HUDEP-2 (cell line): Measurements from ENCODE around the gene ALDH16A1.
"Not testable (repeated sequence)": the region's sequence is repeated elsewhere in the genome, so short reads cannot be mapped to it uniquely, and the experiment has no call there.

Experiments
- DNase-seq, 76 experiments: peaks; one replicate each; lab custom pipeline; 2025; ENCODE audit not compliant: unreplicated experiment in 76 of 76; lab: John Stamatoyannopoulos, UW

The ALDH16A1 gene

DNA sequence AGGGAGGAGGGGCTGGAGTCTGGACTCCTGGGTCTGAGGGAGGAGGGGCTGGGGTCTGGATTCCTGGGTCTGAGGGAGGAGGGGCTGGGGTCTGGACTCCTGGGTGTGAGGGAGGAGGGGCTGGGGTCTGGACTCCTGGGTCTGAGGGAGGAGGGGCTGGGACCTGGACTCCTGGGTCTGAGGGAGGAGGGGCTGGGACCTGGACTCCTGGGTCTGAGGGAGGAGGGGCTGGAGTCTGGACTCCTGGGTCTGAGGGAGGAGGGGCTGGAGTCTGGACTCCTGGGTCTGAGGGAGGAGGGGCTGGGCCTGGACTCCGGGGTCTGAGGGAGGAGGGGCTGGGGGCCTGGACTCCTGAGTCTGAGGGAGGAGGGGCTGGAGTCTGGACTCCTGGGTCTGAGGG is 8.1 kb downstream of the ALDH16A1 start:
- DNase-seq, result not testable (repeated sequence)

DNA sequence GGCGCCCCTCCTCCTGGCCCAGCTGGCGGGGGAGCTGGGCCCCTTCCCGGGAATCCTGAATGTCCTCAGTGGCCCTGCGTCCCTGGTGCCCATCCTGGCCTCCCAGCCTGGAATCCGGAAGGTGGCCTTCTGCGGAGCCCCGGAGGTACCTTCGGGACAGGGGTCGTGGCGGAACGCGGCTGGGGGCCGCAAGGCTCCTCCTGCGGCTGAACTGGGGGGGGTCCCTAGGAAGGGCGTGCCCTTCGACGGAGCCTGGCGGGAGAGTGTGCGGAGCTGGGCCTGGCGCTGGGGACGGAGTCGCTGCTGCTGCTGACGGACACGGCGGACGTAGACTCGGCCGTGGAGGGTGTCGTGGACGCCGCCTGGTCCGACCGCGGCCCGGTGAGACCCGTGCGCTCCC is 8.6 kb downstream of the ALDH16A1 start:
- no peak for DNase-seq

DNA sequence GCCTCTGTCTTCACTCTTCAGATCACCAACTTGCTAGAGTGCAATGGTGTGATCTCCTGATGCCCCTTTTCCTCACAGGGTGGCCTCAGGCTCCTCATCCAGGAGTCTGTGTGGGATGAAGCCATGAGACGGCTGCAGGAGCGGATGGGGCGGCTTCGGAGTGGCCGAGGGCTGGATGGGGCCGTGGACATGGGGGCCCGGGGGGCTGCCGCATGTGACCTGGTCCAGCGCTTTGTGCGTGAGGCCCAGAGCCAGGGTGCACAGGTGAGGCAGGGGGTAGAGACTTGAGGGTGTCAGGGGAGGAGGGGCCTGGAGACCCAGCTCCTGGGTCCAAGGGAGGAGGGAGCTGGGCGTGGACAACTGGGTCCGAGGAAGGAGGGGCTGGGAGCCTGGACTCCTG is 9.5 kb downstream of the ALDH16A1 start:
- DNase-seq, result no peak

DNA sequence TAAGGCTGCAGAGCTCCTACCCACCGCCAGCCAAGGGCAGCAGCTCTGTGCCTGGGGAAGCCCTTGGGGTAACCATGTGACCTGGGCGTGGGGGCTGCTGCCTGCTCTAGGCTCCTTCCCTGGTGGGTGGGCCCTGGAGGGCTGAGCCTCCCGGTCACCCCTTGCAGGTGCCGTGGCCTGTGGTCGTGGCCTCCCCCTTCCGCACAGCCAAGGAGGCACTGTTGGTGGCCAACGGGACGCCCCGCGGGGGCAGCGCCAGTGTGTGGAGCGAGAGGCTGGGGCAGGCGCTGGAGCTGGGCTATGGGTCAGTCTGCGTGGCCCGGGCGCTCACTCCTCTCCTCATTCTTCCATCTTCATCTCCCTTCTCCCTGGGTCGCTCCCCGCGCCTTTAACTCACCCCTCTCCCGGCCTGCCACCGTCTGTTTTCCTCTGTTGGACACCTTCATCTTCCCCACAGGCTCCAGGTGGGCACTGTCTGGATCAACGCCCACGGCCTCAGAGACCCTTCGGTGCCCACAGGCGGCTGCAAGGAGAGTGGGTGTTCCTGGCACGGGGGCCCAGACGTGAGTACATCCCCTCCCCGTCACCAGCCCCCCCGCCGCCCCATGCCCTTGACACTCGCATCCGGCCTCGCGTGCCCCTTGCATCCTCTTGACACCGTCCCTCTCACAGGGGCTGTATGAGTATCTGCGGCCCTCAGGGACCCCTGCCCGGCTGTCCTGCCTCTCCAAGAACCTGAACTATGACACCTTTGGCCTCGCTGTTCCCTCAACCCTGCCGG is 11.1 kb downstream of the ALDH16A1 start:
- DNase-seq, result no peak

DNA sequence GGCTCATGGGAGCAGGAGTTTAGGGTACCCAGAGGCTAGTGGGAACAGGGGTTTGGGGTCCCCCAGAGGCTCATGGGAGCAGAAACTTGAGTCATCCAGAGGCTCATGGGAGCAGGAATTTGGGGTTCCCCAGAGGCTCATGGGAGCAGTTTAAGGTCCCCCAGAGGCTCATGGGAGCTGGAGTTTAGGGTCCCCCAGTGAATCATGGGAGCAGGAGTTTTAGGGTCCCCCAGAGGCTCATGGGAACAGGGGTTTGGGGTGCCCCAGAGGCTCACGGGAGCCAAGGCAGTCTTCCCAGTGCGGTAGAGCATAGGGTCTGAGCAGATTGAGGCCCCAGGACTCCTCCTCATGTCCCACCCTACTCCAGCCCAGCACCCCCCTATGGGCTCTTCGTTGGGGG is 12.3 kb downstream of the ALDH16A1 start:
- DNase-seq, result no peak

DNA sequence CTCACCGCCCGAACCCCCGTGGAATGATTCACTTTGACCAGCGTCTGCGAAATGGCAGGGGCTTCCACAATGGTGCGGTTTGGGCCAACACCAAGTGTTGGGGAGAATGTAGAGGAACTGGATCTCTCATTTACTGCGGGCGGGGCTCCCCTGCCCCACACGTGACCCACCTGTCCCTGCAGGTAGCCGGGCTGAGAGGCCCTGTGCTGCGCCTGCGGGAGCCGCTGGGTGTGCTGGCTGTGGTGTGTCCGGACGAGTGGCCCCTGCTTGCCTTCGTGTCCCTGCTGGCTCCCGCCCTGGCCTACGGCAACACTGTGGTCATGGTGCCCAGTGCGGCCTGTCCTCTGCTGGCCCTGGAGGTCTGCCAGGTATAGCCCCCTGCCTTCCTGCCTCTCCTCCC is 15.2 kb downstream of the ALDH16A1 start:
- DNase-seq, result no peak

DNA sequence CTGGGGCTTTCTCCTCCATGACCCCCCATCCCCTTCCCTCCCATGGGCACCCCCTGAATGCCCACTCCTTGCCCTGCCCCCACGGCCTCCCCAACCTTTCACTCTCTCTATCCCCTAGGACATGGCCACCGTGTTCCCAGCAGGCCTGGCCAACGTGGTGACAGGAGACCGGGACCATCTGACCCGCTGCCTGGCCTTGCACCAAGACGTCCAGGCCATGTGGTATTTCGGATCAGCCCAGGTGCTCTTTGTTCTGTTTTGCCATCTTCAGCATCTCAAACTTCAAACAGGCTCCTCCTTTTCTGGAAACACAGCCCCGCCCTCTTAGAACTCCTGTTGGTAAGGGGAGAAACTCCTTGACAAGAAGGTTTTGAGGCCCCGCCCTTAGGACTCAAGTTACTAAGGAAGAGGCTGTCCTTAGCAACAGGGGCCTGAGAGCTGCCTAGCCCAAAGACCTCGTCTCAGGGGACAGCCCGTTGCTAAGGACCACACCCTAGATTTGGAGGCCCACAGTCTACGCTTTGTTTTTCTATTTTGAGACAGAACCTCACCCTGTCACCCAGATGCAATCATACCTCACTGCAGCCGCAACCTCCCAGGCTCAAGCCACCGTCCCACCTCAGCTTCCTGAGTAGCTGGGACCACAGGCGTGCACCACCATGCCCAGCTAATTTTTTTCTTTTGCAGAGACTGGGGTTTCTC is 15.9 kb downstream of the ALDH16A1 start:
- peak in 67 of 76 experiments; percentile 33 to 88 (median 74) for DNase-seq

DNA sequence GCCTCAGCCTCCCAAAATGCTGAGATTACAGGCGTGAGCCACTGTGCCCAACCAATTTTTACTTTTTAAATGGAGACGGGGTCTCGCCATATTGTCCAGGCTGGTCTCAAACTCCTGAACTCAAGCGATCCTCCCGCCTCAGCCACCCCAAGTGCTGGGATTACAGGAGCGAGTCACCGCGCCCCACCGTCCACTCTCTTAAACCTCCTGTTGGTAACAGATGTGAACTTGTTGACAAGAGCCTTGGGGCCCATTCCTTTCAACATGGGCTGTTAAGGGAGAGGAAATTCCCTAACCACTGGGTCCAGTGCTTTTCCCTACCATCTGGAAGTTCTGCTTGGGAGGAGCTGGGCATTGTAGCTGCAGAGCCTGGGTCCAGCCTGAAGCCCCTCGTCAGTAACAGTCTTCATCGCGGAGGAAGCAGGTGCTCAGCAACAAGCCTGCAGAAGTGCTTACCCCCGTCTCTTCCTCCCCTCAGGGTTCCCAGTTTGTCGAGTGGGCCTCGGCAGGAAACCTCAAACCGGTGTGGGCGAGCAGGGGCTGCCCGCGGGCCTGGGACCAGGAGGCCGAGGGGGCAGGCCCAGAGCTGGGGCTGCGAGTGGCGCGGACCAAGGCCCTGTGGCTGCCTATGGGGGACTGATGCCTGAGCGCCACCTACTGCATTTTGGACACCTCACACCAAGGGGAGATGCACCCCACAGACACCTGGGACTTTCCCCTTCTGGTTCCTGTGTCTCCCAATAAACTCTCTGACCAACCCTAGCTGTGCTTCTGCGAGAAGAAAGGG is 17.0 kb downstream of the ALDH16A1 start:
- peak in 7 of 76 experiments; percentile 12 to 34 (median 22) for DNase-seq

DNA sequence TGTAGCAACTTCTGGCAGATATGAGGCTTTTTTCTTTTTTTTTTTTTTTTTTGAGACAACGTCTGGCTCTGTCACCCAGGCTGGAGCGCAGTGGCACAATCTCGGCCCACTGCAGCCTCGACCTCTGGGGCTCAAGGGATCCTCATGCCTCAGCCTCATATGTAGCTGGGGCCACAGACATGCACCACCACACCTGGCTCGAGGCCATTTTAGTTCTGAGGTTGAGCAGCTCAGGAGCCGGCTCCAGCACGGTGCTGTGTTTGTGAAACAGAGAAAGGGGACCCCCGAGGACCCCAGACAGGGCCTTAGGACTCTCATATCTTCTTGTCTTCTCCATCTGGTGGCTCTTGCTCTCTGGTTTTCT is 17.6 kb downstream of the ALDH16A1 start:
- DNase-seq, result no peak

DNA sequence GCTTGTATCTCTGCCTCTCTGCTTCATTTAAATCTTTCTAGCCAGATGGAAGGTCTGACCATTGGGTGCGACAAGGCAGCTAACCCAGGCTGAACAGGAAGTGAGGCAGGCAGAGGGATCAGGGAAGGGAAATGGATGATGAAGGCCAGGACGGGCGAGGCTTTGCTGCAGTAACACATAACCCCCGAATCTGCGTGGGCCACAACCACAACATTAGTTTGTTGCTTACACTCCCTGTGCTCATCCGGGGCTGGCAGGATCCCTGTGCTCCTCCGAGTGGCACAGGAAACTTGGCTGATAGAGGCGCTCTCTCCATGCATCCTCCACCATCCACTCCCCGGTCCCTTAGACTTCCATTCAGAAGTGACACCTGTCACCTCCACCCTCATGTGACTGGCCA is 19.9 kb downstream of the ALDH16A1 start:
- no peak for DNase-seq

DNA sequence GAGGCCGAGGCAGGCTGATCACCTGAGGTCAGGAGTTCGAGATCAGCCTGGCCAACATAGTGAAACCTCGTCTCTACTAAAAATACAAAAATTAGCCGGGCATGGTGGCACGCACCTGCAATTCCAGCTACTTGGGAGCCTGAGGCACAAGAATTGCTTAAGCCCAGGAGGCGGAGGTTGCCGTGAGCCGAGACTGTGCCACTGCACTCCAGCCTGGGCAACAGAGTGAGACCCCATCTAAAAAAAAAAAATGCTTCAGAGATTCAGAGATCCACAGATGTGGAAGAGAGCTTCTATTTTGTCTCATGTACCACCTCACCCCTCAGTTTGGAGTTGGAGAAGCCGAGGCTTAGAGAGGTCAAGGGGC is 20.5 kb downstream of the ALDH16A1 start:
- DNase-seq, result not testable (repeated sequence)

DNA sequence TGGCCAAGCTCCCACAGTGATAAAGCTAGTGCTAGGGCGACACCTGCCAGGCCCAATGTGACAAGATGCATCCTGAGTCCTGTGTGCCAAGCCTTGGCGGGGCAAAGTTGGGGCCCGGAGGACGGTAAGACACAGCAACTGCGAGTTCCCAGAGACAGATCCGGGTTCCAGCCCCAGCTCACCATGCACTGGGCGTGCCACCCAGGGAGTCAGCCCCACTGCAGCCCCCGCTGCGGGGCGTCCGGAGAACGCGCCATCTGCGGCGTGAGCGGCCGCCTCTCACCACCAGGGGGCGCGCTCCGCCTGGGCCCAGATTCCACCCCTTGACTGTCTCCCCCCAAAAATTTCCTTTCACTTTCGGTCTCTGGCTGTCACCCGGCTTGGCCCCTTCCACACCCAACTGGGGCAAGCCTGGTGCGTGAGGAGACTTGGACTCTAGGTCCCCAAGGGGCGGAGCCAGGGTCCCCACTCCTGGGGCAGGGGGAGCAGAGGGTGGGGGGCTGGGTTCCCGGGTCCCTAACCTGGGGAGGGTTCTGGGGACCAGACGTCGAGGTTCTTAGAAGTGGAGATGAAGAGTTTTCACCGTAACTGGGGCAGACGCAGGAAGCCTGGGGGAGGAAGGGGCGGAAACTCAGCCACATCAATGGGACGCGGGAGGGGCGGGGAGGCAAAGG is 21.0 kb downstream of the ALDH16A1 start, which contains the start of gene FLT3LG:
FLT3LG (plus strand) TSS at position 348 of the 674 bp plus-strand sequence. CDS start 425 bp downstream, outside the sequence.
- peak in 68 of 76 experiments; percentile 33 to 99 (median 78) for DNase-seq

DNA sequence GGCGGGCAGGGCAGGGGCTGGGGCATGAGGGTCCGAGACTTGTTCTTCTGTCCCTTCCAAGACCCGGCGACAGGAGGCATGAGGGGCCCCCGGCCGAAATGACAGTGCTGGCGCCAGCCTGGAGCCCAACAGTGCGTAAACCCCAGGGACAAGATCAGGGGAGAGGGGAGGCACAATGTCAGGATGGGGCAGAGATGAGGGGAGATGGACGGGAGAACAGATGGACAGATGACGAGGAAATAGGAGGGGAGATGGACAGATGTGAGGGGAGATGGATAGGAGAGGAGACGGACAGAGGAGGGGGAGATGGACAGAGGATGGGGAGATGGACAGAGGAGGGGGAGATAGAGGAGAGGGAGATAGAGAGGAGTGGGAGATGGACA is 21.5 kb downstream of the ALDH16A1 start:
- DNase-seq, result no peak

DNA sequence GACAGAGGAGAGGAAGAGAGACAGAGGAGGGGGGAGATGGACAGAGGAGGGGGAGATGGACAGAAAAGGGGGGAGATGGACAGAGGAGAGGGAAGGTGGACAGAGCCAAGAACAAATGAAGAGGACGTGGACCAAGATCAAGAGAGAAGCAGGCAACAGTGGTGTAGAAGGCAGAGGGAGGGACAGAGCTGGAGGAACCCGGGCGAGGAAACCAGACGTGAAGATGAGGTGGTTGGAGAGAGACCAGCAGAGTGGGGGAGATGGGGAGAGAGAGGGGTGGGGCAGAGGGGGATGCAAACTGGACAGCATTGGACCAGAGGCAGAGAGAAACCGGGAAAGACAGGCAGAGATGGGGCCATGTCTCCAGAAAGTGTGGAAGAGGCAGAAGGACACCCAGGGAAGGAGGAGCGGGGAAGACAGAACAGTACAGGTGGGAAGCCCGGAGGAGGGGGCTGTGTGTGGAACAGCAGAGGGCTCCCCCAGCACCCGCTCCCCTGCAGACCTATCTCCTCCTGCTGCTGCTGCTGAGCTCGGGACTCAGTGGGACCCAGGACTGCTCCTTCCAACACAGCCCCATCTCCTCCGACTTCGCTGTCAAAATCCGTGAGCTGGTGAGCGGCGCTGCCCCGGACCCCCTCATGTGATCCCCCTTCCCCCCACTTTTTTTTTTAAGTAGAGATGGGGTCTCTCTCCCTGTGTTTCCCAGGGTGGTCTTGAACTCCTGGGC is 22.3 kb downstream of the ALDH16A1 start:
- DNase-seq, result no peak

DNA sequence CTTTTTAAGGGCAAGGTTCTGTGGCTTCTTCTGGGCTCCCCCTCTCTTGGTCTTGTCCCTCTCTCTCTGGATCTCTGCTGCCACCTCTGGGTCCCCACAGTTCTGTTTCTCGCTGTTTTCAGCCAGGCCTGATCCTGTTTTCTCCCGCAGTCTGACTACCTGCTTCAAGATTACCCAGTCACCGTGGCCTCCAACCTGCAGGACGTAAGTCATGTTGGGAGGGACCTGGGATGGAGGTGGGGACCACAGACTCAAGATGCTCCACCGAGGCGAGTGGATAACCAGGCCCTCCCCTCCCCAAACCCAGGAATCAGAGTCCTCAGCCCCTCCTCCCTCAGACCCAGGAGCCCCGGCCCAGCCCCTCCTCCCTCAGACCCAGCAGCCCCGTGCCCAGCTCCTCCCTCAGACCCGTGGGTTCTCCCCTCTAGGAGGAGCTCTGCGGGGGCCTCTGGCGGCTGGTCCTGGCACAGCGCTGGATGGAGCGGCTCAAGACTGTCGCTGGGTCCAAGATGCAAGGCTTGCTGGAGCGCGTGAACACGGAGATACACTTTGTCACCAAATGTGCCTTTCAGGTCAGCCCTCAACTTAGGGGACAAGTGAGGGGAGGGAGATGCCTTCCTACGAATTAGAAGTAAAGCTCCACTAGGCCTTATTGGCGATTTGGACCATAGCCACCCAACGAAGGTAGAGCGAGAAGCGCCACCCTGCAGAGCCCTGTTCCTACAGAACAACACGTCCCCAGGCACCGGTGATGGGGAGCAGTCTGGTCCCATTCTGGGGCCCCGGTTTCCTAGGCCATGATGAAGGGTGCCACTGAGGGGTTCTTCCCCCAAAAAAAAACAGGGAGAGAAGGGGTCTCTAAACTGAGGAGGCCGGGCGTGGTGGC is 23.2 kb downstream of the ALDH16A1 start:
- peak in 32 of 76 experiments; percentile 9 to 65 (median 38) for DNase-seq

DNA sequence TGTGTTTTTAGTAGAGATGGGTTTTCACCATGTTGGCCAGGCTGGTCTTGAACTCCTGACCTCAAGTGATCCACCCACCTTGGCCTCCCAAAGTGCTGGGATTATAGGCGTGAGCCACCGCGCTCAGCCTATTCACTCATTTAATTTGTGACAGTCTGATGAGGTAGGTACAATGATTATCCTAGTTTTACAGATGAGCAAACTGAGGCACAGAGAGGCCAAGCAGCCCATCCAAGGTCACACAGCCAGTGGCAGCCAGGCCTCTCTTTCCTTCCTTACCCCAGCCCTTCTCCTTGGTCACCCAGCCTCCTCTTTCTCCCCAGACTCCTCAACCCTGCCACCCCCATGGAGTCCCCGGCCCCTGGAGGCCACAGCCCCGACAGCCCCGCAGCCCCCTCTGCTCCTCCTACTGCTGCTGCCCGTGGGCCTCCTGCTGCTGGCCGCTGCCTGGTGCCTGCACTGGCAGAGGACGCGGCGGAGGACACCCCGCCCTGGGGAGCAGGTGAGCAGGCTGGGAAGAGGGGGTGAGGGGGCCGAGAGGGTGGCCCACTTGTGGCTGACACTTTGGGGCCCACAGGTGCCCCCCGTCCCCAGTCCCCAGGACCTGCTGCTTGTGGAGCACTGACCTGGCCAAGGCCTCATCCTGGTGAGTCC is 27.1 kb downstream of the ALDH16A1 start:
- no peak for DNase-seq

DNA sequence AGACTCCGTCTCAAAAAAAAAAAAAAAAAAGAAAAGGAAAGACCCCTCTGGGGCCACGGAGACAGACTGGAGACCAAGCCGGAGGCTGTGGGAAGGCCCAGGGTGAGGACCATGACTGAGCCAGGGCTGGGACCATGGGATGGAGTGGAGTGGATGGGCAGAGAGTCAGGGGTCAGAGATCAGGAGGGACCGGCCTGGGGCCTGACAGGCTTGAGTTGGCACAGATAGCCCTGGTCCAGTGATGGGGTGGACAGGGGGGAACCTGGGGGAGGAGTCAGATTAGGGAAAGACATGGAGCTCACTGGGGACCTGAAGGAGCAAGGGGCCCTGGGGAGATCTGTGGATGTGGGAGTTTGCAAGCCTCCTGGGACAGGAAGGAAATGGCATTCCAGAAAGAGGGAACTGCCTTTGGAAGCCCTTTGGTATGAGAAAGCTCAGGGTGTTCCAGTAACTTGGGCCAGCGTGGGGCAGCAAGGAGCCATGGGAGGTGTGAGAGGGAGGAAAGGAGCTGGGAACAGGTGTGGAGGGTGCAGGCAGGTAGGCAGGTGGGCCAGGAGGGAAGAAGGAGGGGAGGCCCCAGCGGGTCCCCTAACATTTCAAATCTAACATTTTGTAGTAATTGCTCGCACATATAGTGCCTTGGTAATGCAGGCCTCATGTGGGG is 28.1 kb downstream of the ALDH16A1 start:
- DNase-seq, result no peak

DNA sequence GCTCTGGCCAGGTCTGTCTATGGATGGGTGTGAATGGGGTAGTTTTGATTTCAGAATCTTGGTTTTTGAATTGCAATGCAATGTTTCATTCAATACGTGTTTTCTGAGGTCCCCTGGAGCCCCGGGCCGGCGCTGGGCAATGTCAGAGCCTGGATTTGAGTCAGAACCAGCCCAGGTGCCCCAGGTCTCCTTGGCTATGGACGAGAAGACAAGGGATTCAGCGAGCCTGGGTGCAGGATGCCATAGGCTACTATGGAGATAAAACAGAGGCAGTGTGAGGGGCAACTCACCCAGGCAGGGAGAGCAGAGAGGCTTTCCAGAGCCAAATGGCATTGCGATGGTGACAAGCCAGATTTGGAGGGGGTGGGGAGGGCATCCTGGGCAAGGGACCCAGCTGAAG is 33.2 kb downstream of the ALDH16A1 start:
- no peak for DNase-seq
